ENCODE results near the gene ADGRV1. TPM values are rescaled to one million over a fixed set of nuclear protein-coding genes. Genes with fewer than 3 reads are reported as not detected.

Gene ADGRV1
- total and polyA plus RNA-seq, 3 donors from 2014 or later, result 10.8 to 18.0 (median 12.6) TPM

- Histone ChIP-seq H3K9me3 (no peaks in the 10 kb centered on the region), H3K4me3 (no peak overlapping the region), H3K4me1 (no peaks in the 10 kb centered on the region), H3K27ac (no peak overlapping the region), H3K27me3 (no peaks in the 10 kb centered on the region), H3K36me3 (ENCODE audit: low read depth, missing control alignments) (no peaks in the 10 kb centered on the region)
- intact Hi-C loops (cut with DNase I; ENCODE audit: low total_unique reads), result no loop called here
- WGBS, 2 donors, result 83 to 85% methylated on average over 7 of the region's 7 CpGs
- DNase-seq, result no peak
- TF ChIP-seq CTCF (IDR thresholded peaks at IDR 0.05) (no peak), POLR2A (IDR thresholded peaks at IDR 0.05) (no peak)
These were observed 506.9 kb downstream of the ADGRV1 start for GRCh38 chr5:91065496-91065895.

- no peak overlapping the region for H3K4me3 ChIP-seq
- DNase-seq, result no peak
- no peaks in the 10 kb centered on the region for H3K9me3 ChIP-seq
- no peak for TF ChIP-seq CTCF (IDR thresholded peaks at IDR 0.05)
- TF ChIP-seq POLR2A (IDR thresholded peaks at IDR 0.05), result no peak
- H3K27ac ChIP-seq, result no peak overlapping the region
- no peaks in the 10 kb centered on the region for H3K36me3 ChIP-seq (ENCODE audit: low read depth, missing control alignments)
- no peaks in the 10 kb centered on the region for H3K27me3 ChIP-seq
- H3K4me1 ChIP-seq, result no peaks in the 10 kb centered on the region
- intact Hi-C loops (cut with DNase I; ENCODE audit: low total_unique reads), result no loop called here
- 91 to 94% methylated on average over 2 of the region's 2 CpGs for WGBS, 2 donors
These were observed 510.8 kb downstream of the ADGRV1 start for GRCh38 chr5:91069364-91069763.

GRCh38 chr5:91070761-91071550, 512.4 kb downstream of the ADGRV1 start:
- intact Hi-C loops (cut with DNase I; ENCODE audit: low total_unique reads), result no loop called here
- 91 to 98% methylated on average over 2 of the region's 2 CpGs for WGBS, 2 donors
- DNase-seq, result no peak

GRCh38 chr5:91072881-91073280, 514.3 kb downstream of the ADGRV1 start:
- no peak for DNase-seq
- H3K4me1 ChIP-seq, result no peaks in the 10 kb centered on the region
- no peaks in the 10 kb centered on the region for H3K36me3 ChIP-seq (ENCODE audit: low read depth, missing control alignments)
- H3K4me3 ChIP-seq, result no peak overlapping the region
- no peaks in the 10 kb centered on the region for H3K9me3 ChIP-seq
- no peaks in the 10 kb centered on the region for H3K27me3 ChIP-seq
- WGBS, 2 donors, result 89 to 93% methylated on average over 2 of the region's 2 CpGs
- intact Hi-C loops (cut with DNase I; ENCODE audit: low total_unique reads), result no loop called here
- TF ChIP-seq POLR2A (IDR thresholded peaks at IDR 0.05) (no peak), CTCF (IDR thresholded peaks at IDR 0.05) (no peak)
- no peak overlapping the region for H3K27ac ChIP-seq

More at GRCh38 chr5:91070761-91071550, 512.4 kb downstream of the ADGRV1 start:
- Histone ChIP-seq H3K36me3 (ENCODE audit: low read depth, missing control alignments) (no peaks in the 10 kb centered on the region), H3K9me3 (no peaks in the 10 kb centered on the region), H3K27me3 (no peaks in the 10 kb centered on the region), H3K27ac (no peak overlapping the region), H3K4me1 (no peaks in the 10 kb centered on the region), H3K4me3 (no peak overlapping the region)
- no peak for TF ChIP-seq POLR2A (IDR thresholded peaks at IDR 0.05)
- no peak for TF ChIP-seq CTCF (IDR thresholded peaks at IDR 0.05)

GRCh38 chr5:91074615-91075014, 516.0 kb downstream of the ADGRV1 start:
- H3K4me1 ChIP-seq, result no peaks in the 10 kb centered on the region
- no peak overlapping the region for H3K27ac ChIP-seq
- DNase-seq, result no peak
- TF ChIP-seq POLR2A (IDR thresholded peaks at IDR 0.05) (no peak), CTCF (IDR thresholded peaks at IDR 0.05) (no peak)
- H3K27me3 ChIP-seq, result no peaks in the 10 kb centered on the region
- no peak overlapping the region for H3K4me3 ChIP-seq
- intact Hi-C loops (cut with DNase I; ENCODE audit: low total_unique reads), result no loop called here
- H3K9me3 ChIP-seq, result no peaks in the 10 kb centered on the region
- H3K36me3 ChIP-seq (ENCODE audit: low read depth, missing control alignments), result no peaks in the 10 kb centered on the region
- WGBS, 2 donors, result 93 to 100% methylated on average over 1 of the region's 1 CpG
